Midbrain (tissue), 1 donor: ENCODE measurements around the gene LSM2.
"Not testable (repeated sequence)": the region's sequence is repeated elsewhere in the genome, so short reads cannot be mapped to it uniquely, and the experiment has no call there.

Source experiments
- DNase-seq: peaks from one replicate; lab custom pipeline; 2025; lab: John Stamatoyannopoulos, UW

LSM2 gene

DNA sequence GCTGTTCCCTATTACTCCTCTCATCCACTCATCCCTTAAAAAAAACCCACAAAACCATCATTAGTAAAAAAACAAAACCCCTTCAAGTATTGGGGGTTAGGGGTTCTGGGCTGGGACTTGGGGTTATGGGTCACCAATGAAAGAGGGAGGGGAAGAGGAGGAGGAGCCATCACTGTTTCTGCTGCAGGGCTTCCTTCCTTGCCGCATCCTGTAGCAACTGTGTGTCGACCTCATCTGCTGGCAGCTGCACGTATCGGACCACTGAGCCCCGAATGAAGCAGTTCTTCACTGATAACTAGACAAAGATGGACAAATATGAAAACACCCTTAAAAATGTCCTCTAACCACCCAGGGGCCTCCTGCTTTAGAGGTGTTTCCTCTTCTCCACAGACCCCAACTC is 9.2 kb downstream of the LSM2 start:
- no peak for DNase-seq

DNA sequence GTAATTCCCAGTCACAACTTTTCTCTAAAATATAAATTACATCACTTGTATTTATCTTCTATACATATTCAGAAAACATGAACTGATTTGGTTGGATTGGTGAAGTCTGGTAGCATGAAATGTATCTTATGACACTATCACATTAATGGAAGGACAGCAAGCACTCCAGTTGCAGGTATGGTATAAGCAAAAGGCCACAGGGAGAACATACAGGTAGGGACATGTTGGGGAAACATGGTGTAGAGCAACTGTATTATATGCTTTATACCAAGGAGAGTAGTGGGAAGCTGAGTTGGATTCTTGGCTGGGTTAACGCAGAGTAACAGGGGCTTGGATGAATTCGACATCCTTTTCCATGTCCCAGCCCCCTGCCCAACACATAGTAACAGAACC is 9.8 kb downstream of the LSM2 start:
- no peak for DNase-seq

- DNase-seq, result peak; percentile 90
Measured at GRCh38 chr6:31795616-31796298, 11.0 kb downstream of the LSM2 start, which contains the start of gene VARS1. VARS1 (minus strand) TSS chr6:31795752; CDS start chr6:31795217, 535 bp downstream.

DNA sequence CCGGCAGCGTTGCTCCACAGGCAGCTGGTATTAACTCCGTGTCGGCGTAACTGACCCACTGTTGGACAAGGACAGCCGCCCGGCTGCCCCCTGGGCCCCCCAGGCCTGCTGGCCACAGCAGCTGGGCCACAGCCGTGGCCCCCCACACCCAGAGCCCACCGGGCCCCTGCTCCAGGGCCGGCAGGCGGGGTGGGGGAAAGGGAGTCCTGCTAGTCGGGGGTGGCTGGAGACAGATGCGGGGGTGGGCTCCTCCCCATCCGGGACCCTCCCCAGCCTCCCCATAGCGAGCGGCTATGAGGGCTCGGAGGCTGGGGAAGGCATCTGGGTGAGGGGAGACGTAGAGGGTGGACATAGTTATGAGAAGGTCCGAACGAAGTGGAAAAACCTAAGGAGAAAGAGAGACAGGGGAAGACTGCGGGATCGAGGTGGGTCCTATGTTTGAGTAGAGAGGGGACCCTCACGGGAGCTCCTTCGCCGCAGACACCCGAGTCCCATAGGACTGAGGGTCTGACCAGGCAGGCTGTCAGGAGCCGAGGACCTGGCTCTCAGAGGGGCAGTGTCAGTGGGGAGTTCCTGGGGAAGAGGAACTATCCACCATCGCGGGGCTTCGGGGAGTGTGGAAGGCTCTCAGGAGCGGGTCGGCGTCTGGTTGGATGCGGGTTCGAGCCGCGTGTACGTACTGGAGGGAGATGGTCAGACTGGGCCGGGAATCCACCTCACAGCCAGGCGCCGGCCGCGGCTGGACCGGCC is 11.7 kb downstream of the LSM2 start:
- DNase-seq, result no peak

DNA sequence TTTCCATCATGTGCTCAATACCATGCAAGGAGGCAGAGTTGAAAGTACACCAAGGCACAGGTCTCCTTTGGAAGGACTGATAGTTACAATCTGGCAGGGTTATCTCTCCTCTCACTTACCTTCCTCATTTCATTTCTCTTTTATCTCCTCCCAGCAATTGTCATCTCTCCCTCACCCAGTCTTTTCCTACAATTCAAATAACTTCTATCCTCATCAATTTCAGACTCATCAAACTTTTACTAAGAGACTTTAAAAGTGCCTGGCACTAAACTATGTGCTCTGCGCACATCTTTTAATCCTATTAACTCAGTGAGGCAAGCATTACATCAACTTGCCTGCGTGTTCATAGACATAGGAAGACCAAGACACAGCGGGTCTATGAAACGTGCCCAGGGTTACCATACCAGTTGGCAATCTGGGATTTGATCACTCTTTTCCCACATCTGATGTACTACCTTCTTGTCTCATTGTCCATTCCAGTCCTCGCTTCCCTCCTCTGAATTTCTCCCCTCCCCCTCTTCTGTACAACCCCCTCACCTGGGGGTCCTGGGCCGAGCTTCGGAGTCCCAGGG is 12.4 kb downstream of the LSM2 start:
- no peak for DNase-seq

DNA sequence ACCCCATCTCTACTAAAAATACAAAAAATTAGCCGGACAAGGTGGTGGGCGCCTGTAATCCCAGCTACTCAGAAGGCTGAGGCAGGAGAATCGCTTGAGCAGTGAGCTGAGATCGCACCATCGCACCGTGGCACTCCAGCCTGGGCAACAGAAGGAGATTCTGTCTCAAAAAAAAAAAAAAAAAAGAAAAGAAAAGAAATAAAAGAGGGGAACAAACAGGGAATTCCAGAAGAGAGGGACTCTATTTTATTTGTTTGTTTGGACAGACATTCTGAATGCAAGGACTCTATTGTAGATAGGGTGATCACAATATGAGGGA is 12.9 kb downstream of the LSM2 start:
- DNase-seq, result not testable (repeated sequence)

DNA sequence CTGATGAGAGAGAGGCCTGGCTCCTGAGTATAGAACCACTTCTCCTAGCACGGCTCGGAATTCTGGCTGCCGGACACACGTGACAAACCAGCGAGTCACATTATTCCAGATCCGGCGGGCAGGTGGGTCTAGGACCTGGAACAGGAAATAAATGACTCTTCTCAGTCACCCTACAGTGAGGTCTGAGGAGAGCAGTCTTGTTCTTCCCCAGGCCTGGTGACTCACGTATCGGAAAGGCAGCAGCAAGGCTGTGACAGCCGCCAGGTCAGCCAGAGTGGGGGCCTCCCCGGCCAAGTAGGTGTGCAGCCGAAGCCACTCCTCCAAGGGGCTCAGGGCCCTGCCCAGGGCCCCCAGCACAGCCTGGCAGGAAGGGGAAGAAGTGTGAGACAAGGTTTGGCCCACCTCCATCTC is 14.0 kb downstream of the LSM2 start:
- no peak for DNase-seq

DNA sequence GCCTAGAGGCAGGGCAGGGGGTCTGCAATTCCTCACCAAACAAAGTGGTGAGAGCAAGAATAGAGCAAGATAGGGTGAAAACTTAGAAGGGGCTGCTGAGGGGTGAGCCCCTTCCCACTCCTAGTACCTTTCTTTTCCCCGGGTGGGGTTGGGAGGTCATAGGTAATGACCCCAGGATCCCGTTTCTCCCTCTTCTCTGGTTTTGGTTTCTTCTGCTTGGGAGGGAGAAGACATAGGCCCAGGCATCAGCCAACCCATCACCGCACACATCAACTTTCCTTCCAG is 14.7 kb downstream of the LSM2 start:
- no peak for DNase-seq

- DNase-seq, result no peak
Measured at GRCh38 chr6:31791324-31792089, 15.3 kb downstream of the LSM2 start.

DNA sequence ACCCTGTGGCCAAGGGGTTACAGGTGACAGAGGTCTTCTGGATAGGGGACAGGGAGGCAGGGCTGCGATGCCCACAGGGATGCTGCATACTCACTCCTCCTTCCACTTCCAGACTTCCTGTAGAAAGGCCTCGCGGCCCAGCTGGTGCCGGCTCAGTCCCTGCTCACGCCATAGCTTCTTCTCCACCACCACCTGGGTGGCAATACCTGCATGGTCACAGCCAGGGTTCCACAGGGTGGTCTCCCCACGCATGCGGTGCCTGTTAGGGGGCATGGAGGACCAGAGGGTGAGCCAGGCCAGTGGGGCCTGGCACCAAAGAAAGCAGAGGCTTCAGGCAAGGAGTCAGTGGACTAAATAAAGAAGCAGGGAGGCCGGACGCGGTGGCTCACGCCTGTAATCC is 21.3 kb downstream of the LSM2 start:
- DNase-seq, result no peak

- DNase-seq, result peak; percentile 4
Measured at GRCh38 chr6:31784098-31784925, 22.5 kb downstream of the LSM2 start.

GRCh38 chr6:31782126-31782855 is 24.5 kb downstream of the LSM2 start:
- DNase-seq, result no peak

- DNase-seq, result no peak
Measured at GRCh38 chr6:31781244-31782125, 25.3 kb downstream of the LSM2 start.

- no peak for DNase-seq
Measured at GRCh38 chr6:31780507-31781243, 26.1 kb downstream of the LSM2 start.

GRCh38 chr6:31779908-31780307 is 26.9 kb downstream of the LSM2 start:
- DNase-seq, result no peak

GRCh38 chr6:31778999-31779885 is 27.5 kb downstream of the LSM2 start:
- no peak for DNase-seq

DNA sequence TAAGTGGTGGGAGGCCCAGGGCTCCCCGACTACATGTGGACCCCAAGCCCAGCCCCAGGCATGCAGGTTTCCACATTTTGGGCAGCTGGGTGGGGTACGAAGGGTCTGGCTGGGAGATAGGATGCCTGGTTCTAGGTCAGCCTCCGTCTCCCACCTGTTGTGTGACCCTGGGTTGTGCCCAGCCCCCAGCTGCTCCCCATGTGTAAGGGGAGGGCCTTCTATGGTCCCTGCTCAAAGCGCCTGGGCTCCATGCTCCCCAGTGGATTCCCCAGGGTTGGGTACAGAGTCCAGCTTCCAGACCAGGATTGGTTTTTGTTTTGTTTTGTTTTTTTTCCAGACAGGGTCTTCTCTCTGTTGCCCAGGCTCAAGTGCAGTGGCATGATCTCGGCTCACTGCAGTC is 28.6 kb downstream of the LSM2 start:
- no peak for DNase-seq

DNA sequence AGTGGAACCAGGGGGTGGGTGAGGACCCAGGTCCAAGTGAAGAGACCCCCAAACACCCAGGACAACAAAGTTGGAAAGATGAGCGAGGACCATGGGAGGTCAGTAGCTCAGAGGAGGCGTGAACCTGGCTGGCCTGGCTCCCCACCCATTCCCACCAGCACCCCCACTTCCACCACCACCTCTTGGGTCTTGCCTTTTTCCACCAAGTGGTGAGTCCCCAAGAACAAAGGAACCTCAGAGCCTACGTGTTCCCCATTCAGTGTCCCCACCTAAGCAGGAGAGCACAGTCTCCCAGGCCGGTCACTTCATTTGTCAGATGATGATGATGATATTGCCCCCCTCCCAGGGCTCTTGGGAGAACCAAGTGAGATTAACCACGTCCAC is 29.1 kb downstream of the LSM2 start:
- DNase-seq, result no peak
